ENCODE data around the gene FBLN5.
"Not testable (repeated sequence)": the region's sequence is repeated elsewhere in the genome, so short reads cannot be mapped to it uniquely, and the experiment has no call there.

Gene FBLN5

GRCh38 chr14:91882369-91882768 lies 65.1 kb downstream of the FBLN5 start:
- no peak for DNase-seq

- no peak for DNase-seq
These were observed 68.3 kb downstream of the FBLN5 start for GRCh38 chr14:91879196-91879595.

DNA sequence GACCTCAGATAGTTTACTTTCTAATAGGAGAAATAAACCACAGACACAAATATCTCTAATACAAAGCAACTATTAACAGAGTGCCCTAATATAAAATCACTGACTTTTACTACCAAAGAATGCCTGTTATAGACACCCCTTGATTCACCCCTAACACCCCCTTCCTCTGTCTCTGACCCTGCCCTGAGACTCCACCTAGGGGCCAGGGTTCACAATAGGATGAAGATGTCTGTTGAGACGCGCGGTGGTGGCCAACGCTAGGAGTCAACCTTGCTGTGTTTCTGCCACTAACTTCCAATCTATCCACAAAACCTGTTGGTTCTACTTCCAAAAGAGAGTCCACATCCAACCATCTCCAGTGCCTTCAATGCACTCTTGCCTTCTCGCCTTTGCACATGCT lies 69.2 kb downstream of the FBLN5 start:
- no peak for DNase-seq

GRCh38 chr14:91877376-91877915 lies 70.0 kb downstream of the FBLN5 start:
- no peak for DNase-seq

- DNase-seq = no peak
These were observed 71.0 kb downstream of the FBLN5 start for GRCh38 chr14:91876492-91876891.

DNA sequence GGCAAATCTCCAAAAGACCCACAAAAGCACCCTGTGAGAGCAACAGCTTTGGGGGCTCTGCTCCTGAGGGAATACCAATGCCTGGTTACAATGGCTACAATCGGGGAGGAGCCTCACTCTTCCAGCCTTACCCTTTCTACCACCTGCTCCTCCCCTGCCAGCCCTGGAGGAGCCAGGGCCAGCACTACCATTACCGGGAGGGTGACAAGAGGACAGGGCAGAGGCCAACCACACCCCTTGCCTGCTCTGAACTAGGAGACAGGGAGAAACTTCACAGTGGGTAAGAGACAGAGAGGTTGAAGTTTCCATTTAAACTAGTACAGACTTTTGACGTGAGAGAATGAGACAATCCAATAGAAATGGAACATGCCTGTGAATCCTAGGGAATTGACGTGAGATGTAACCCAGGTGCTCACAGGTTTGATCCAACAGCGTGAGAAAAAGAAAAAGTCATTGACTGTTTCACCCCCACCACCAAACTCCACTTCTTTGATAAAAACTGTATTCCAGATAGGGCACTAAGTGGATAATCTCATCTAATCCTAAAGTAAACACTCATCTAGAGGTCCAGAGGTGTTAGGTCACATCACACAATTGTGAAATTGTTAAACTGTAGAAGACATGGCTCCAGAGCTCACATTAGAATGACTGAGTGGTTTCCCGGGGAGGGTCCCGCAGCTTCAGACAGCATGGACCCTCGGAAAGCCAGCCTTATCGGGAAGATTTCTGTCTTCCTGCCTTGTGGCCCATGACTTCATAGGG lies 71.8 kb downstream of the FBLN5 start:
- DNase-seq = no peak

- DNase-seq = peak; percentile 78
These were observed 73.8 kb downstream of the FBLN5 start for GRCh38 chr14:91873471-91874415.

- DNase-seq = peak; percentile 58
These were observed 74.7 kb downstream of the FBLN5 start for GRCh38 chr14:91872517-91873470.

DNA sequence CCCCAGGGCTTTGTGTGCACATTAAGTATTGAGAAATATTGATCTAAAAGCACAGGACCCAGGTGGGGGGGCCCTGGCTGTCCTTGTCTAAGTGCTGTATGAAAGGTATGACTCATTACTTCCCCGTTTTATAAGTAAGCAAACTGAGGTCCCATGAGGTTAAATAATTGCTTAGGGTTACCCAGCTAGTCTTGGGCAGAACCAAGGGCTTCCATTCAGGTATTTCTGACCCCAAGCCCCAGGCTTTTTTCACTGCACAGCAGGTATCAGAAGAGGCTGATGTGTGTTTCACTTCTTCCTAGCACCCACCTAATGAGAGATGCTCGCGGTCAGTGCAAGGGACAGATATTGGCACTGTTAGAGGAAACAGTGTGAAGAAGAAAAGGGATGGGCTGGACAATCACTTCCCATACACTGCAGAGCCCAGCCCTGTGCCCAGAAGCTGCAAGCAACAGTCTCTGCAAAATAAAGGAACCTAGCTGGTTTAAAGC lies 75.4 kb downstream of the FBLN5 start:
- peak; percentile 21 for DNase-seq

DNA sequence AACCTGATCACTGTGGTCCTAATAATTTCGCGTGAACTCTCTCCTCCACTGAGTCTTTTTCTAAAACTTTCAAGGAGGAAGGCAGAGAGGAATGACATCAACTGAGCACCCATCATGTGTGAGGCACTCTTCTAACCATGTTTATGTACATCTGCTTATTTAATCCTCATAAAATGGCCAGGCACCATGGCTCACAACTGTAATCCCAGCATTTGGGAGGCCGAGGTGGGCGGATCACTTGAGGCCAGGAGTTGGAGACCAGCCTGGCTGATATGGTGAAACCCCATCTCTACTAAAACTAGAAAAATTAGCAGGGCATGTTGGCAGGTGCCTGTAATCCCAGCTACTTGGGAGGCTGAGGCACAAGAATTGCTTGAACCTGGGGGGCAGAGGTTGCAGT lies 76.1 kb downstream of the FBLN5 start:
- DNase-seq = not testable (repeated sequence)

GRCh38 chr14:91870890-91871289 lies 76.6 kb downstream of the FBLN5 start:
- DNase-seq = no peak

DNA sequence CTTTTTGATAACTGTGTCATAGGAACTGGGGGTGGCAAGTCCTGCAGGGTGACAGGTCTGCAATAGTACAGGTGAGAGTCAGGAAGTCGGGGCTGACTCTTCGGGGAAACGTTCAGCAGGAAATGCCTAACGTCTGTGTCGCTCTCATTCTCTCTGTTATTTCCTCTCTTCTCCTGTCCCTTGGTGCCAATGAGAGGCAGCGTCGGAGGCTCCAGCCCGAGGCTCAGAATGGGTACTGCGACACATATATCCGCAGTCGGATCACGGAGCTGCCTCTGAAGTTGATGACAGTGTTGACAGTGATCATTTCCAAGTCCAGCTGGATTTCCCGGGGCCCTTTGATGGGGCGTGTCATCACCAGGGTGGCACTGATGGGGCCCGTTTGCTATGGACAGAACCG lies 77.5 kb downstream of the FBLN5 start:
- peak; percentile 80 for DNase-seq

- DNase-seq = no peak
These were observed 77.9 kb downstream of the FBLN5 start for GRCh38 chr14:91869556-91869955.

- peak; percentile 44 for DNase-seq
These were observed 80.0 kb downstream of the FBLN5 start, which contains the start of gene TC2N for GRCh38 chr14:91867316-91867988. Gene TC2N, minus strand, starts transcription at chr14:91867536. Its CDS starts 53,767 bp downstream, at chr14:91813769.

DNA sequence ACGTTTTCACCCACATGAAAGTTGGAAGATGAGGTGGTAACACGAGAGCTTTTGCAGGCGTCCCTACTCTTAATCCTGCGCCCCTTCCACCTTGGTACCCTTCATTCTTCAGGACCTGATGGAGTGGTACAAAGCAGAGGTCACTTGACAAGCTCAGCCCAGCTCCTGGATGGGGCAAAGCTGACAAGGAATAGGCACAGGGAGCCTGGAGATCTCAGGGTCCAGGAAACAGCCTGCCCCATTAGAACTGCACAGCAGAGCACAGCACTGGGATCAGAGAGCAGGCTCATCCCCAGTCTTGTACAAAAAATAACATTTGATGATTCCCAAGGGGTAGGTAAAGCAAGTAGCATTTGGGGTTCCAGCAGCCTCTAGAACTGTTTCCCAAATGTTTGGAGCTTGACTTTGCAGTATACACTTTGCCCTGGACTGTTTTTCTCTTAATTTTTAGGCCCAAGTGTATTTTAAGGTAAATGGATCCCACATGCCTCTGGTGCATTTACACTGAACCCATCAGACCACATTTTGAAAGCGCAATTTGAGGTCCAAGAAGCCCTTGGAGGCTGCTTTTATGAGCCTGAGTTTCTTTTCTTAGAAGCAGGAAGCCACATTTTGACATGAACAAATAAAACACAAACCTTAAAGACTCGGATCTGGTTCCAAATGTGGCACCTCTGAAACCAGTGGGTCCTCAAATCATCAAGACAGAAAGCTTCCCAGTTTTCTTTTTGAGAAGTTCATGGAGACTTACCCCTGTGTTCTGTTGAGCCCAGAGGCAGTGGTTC lies 80.8 kb downstream of the FBLN5 start:
- DNase-seq = no peak

DNA sequence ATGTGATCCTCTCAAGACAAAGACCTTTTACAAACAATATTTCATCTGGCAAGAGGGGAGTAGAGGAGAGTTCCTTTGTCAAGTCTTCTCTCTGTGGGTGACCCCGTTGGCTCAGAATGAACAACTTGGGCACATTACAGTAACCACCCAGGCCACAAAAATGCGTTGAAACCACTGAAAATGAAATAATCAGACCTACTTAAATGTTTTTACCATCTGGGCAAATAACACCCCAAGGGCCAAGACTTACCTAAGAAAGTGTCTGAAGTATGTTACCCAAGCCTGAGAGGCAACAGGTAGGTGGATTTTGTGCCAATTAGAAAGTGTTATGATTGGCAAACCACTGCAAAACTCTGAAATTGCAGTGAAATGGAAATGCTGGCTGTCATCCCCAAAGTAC lies 81.4 kb downstream of the FBLN5 start:
- no peak for DNase-seq

DNA sequence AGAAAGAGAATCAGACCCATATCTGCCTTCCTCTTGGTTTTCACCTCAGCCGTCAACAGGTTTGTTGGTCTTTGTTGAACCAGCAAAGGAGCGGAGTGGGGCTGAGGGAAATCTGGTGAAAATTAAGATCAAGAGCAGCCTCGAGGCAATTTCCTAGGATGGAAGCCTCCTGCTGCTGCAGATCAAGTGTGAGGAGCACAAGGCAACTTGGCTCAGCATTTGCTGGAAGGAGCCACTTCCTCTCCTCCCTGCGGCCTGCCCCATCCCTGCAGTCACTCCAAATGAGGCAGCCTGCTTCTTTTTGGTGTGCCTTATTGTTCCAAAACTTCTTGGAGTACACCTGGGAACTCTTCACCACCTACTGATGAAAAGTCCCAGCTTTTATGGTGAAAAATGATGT lies 85.1 kb downstream of the FBLN5 start:
- no peak for DNase-seq

GRCh38 chr14:91861091-91861490 lies 86.4 kb downstream of the FBLN5 start:
- DNase-seq = no peak

GRCh38 chr14:91860238-91860637 lies 87.3 kb downstream of the FBLN5 start:
- no peak for DNase-seq

DNA sequence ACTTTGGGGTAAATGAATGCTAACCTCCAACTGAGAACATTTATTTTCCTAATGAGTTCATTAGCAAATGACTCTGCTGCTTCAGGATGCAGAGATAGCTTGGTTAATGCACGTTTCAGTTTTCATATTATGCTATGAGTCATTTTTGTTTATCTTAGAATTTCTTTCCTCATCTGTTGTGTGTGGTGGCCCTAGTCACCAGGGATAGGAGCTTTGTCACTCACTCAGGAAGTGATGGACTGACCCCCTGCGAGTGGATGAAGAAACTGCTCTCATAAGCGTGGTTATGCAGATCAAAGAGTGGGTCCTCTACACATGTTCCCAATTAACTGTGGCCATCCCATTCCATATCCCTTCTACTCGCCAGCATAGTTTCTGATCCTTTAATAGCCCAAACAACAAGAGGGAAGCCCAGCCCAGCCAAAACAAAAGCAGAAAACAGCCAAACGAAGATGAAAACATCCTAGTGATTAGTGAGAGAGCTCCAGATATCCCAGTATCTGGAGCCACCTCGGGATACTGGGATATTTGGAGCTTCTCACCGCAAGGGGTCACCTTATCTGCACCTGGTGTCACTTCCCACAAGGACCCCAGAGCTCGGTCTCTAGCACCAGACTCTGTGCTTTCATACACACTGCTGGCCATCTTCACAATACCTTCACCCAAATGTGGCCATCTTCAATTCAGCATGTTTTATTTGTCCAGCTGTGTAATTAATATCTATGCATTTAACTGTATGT lies 88.8 kb downstream of the FBLN5 start:
- DNase-seq = no peak

Data from CD4-positive, alpha-beta T cell treated with Interferon gamma for 1 hour (primary cell).